ENCODE data around the gene SYP. TPM values are rescaled to one million over a fixed set of nuclear protein-coding genes. Genes with fewer than 3 reads are reported as not detected.

SYP gene
- total and polyA plus RNA-seq, 4 donors, result 0.30 to 0.67 (median 0.47) TPM

- Histone ChIP-seq H3K9ac (ENCODE audit: low read depth in 1 of 2, low read length in 2 of 2) (no peak overlapping the region), H3K27ac (ENCODE audit: low read depth in 1 of 2, low read length in 2 of 2) (no peak overlapping the region), H3K27me3 (ENCODE audit: control insufficient read depth in 4 of 4, insufficient read depth in 4 of 4, low read length in 3 of 4) (no peaks in the 10 kb centered on the region), H3K4me3 (ENCODE audit: low read depth in 1 of 3, low read length in 3 of 3) (no peak overlapping the region), H3K4me1 (ENCODE audit: control insufficient read depth in 4 of 4, insufficient read depth in 4 of 4, low read length in 3 of 4) (no peaks in the 10 kb centered on the region), H3K36me3 (ENCODE audit: control insufficient read depth in 4 of 4, insufficient read depth in 3 of 4, low read depth in 1 of 4, low read length in 3 of 4) (peaks cover 1 to 12% (median 5%) of the 10 kb centered on the region in 4 donors), H3K9me3 (ENCODE audit: control insufficient read depth in 4 of 4, low read length in 3 of 4) (no peaks in the 10 kb centered on the region)
- TF ChIP-seq, protein P1, sequence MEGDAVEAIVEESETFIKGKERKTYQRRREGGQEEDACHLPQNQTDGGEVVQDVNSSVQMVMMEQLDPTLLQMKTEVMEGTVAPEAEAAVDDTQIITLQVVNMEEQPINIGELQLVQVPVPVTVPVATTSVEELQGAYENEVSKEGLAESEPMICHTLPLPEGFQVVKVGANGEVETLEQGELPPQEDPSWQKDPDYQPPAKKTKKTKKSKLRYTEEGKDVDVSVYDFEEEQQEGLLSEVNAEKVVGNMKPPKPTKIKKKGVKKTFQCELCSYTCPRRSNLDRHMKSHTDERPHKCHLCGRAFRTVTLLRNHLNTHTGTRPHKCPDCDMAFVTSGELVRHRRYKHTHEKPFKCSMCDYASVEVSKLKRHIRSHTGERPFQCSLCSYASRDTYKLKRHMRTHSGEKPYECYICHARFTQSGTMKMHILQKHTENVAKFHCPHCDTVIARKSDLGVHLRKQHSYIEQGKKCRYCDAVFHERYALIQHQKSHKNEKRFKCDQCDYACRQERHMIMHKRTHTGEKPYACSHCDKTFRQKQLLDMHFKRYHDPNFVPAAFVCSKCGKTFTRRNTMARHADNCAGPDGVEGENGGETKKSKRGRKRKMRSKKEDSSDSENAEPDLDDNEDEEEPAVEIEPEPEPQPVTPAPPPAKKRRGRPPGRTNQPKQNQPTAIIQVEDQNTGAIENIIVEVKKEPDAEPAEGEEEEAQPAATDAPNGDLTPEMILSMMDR (IDR thresholded peaks at IDR 0.05; ENCODE audit: low read depth, low read length, missing input control), result no peak
- TF ChIP-seq GABPA (IDR thresholded peaks at IDR 0.05 in 1 of 2, conservative IDR thresholded peaks at IDR 0.05 in 1 of 2), result no peak
- no peak for TF ChIP-seq MAX (IDR thresholded peaks at IDR 0.05)
- no peak for TF ChIP-seq HNF4A (conservative IDR thresholded peaks at IDR 0.05)
- no peak for TF ChIP-seq ZBTB33 (IDR thresholded peaks at IDR 0.05)
- TF ChIP-seq TAF1 (conservative IDR thresholded peaks at IDR 0.05), result no peak
- no peak for TF ChIP-seq RAD21 (IDR thresholded peaks at IDR 0.05)
- TF ChIP-seq EGR1 (IDR thresholded peaks at IDR 0.05; ENCODE audit: low read depth in 2 of 2), result no peak
- no peak for TF ChIP-seq HNF4G (IDR thresholded peaks at IDR 0.05)
- no peak for TF ChIP-seq JUND (IDR thresholded peaks at IDR 0.05)
- no peak for TF ChIP-seq FOXA1 (IDR thresholded peaks at IDR 0.05)
- TF ChIP-seq RXRA (IDR thresholded peaks at IDR 0.05), result no peak
- no peak for TF ChIP-seq FOXA2 (IDR thresholded peaks at IDR 0.05)
- 91% methylated on average over 28 of the region's 28 CpGs for WGBS
- no peak for DNase-seq (ENCODE audit: low spot score)
These were observed 48.2 kb upstream of the SYP start for GRCh38 chrX:49247916-49248811.

- Histone ChIP-seq H3K4me1 (ENCODE audit: control insufficient read depth in 4 of 4, insufficient read depth in 4 of 4, low read length in 3 of 4) (no peaks in the 10 kb centered on the region), H3K36me3 (ENCODE audit: control insufficient read depth in 4 of 4, insufficient read depth in 3 of 4, low read depth in 1 of 4, low read length in 3 of 4) (peaks cover 3 to 19% (median 5%) of the 10 kb centered on the region in 4 donors), H3K9ac (ENCODE audit: low read depth in 1 of 2, low read length in 2 of 2) (no peak overlapping the region), H3K27me3 (ENCODE audit: control insufficient read depth in 4 of 4, insufficient read depth in 4 of 4, low read length in 3 of 4) (no peaks in the 10 kb centered on the region), H3K27ac (ENCODE audit: low read depth in 1 of 2, low read length in 2 of 2) (no peak overlapping the region), H3K4me3 (ENCODE audit: low read depth in 1 of 3, low read length in 3 of 3) (no peak overlapping the region), H3K9me3 (ENCODE audit: control insufficient read depth in 4 of 4, low read length in 3 of 4) (no peaks in the 10 kb centered on the region)
- no peak for DNase-seq (ENCODE audit: low spot score)
- 97% methylated on average over 11 of the region's 11 CpGs for WGBS
- TF ChIP-seq, protein P2, sequence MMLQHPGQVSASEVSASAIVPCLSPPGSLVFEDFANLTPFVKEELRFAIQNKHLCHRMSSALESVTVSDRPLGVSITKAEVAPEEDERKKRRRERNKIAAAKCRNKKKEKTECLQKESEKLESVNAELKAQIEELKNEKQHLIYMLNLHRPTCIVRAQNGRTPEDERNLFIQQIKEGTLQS (IDR thresholded peaks at IDR 0.05), result no peak
- TF ChIP-seq SP1 (IDR thresholded peaks at IDR 0.05) (no peak), EGR1 (IDR thresholded peaks at IDR 0.05; ENCODE audit: low read depth in 2 of 2) (no peak), RAD21 (IDR thresholded peaks at IDR 0.05) (no peak), HNF4G (IDR thresholded peaks at IDR 0.05) (no peak), REST (IDR thresholded peaks at IDR 0.05) (no peak), FOXA2 (IDR thresholded peaks at IDR 0.05) (no peak), TAF1 (conservative IDR thresholded peaks at IDR 0.05) (no peak), GABPA (IDR thresholded peaks at IDR 0.05 in 1 of 2, conservative IDR thresholded peaks at IDR 0.05 in 1 of 2) (no peak), JUND (IDR thresholded peaks at IDR 0.05) (no peak), RXRA (IDR thresholded peaks at IDR 0.05) (no peak), YY1 (IDR thresholded peaks at IDR 0.05) (no peak), HNF4A (conservative IDR thresholded peaks at IDR 0.05) (no peak), NR2F2 (IDR thresholded peaks at IDR 0.05) (no peak), ZBTB33 (IDR thresholded peaks at IDR 0.05) (no peak)
- TF ChIP-seq, protein P1 (IDR thresholded peaks at IDR 0.05; ENCODE audit: low read depth, low read length, missing input control), result no peak
These were observed 47.4 kb upstream of the SYP start for GRCh38 chrX:49247346-49247745.
